Kidney epithelial cell (primary cell): ENCODE measurements around the gene ABCB4. TPM values are rescaled to one million over a fixed set of nuclear protein-coding genes. Genes with fewer than 3 reads are reported as not detected.

Experiments
- DNase-seq: peaks from one replicate; pipeline ENCODE4 v3.0.0-alpha.2; 2010; ENCODE audit warnings: low read depth
- H3K27me3 ChIP-seq: 2 replicates; pipeline ENCODE4 v1.6.0; 2011; ENCODE audit warnings: low read length; ENCODE audit not compliant: control insufficient read depth, insufficient read depth
- H3K36me3 ChIP-seq: 2 replicates; pipeline ENCODE4 v1.5.1; 2011; ENCODE audit warnings: low read length; ENCODE audit not compliant: control insufficient read depth, insufficient read depth
- H3K4me3 ChIP-seq: 2 replicates; pipeline ENCODE4 v1.5.1; 2011; ENCODE audit warnings: low read depth, mild to moderate bottlenecking, control low read depth, low read length
- total RNA-seq: library from RNA; depleted of rRNA; stranded (reverse); fragments of >200 nt; gene quantifications from 2 replicates; pipeline ENCODE4 v1.2.3, GENCODE V29; 2015
- TF ChIP-seq, protein P1 (sequence below): IDR thresholded peaks from 2 replicates; pipeline ENCODE4 v1.5.1; 2011; ENCODE audit warnings: mild to moderate bottlenecking, moderate library complexity, low read length, control low read depth, inconsistent platforms; ENCODE audit not compliant: insufficient read depth, poor library complexity, severe bottlenecking

ABCB4 gene
- total RNA-seq, 1 donor from 2014 or later, result 6.4 TPM

- TF ChIP-seq, protein P1, sequence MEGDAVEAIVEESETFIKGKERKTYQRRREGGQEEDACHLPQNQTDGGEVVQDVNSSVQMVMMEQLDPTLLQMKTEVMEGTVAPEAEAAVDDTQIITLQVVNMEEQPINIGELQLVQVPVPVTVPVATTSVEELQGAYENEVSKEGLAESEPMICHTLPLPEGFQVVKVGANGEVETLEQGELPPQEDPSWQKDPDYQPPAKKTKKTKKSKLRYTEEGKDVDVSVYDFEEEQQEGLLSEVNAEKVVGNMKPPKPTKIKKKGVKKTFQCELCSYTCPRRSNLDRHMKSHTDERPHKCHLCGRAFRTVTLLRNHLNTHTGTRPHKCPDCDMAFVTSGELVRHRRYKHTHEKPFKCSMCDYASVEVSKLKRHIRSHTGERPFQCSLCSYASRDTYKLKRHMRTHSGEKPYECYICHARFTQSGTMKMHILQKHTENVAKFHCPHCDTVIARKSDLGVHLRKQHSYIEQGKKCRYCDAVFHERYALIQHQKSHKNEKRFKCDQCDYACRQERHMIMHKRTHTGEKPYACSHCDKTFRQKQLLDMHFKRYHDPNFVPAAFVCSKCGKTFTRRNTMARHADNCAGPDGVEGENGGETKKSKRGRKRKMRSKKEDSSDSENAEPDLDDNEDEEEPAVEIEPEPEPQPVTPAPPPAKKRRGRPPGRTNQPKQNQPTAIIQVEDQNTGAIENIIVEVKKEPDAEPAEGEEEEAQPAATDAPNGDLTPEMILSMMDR, result no peak
- no peak for DNase-seq
- Histone ChIP-seq H3K27me3 (no peaks in the 10 kb centered on the region), H3K4me3 (no peak overlapping the region), H3K36me3 (no peaks in the 10 kb centered on the region)
Observed at GRCh38 chr7:87450706-87451105, 24.8 kb downstream of the ABCB4 start.

- TF ChIP-seq, protein P1, result no peak
- Histone ChIP-seq H3K4me3 (no peak overlapping the region), H3K27me3 (no peaks in the 10 kb centered on the region), H3K36me3 (no peaks in the 10 kb centered on the region)
- DNase-seq, result peak; percentile 4
Observed at GRCh38 chr7:87448388-87448787, 27.1 kb downstream of the ABCB4 start.

DNA sequence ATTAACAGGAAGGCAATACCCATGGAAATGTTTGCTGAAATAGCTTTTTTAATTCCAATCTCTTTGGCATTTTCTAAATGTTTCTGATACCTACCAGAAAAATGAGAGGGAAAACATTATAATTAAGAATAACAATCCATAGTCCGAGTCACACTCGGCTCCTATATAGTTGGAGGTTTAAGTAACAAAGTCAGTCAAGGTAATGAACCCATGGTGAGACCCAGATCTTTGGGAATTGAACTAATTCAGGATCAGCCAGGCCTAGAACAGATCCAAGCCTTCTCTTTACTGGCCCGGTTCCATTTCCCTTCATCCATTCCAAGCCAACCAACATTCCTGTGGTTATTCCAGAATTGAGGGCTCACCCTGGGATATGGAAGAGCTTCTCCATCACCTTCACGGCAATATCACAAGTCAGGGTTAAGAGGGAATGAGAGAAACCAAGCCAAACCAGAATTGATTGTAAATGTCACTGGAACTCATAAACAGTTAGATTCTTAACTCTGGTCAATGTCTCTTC is 28.3 kb downstream of the ABCB4 start:
- DNase-seq, result no peak
- Histone ChIP-seq H3K36me3 (no peaks in the 10 kb centered on the region), H3K27me3 (no peaks in the 10 kb centered on the region), H3K4me3 (no peak overlapping the region)
- TF ChIP-seq, protein P1, result no peak

- no peaks in the 10 kb centered on the region for H3K27me3 ChIP-seq
- DNase-seq, result no peak
- no peak overlapping the region for H3K4me3 ChIP-seq
- TF ChIP-seq, protein P1, result no peak
- no peaks in the 10 kb centered on the region for H3K36me3 ChIP-seq
Observed at GRCh38 chr7:87445897-87446296, 29.6 kb downstream of the ABCB4 start.

GRCh38 chr7:87435546-87435945 is 39.9 kb downstream of the ABCB4 start:
- no peaks in the 10 kb centered on the region for H3K36me3 ChIP-seq
- peak; percentile 45 for DNase-seq
- no peaks in the 10 kb centered on the region for H3K27me3 ChIP-seq
- H3K4me3 ChIP-seq, result no peak overlapping the region
- TF ChIP-seq, protein P1, result no peak

DNA sequence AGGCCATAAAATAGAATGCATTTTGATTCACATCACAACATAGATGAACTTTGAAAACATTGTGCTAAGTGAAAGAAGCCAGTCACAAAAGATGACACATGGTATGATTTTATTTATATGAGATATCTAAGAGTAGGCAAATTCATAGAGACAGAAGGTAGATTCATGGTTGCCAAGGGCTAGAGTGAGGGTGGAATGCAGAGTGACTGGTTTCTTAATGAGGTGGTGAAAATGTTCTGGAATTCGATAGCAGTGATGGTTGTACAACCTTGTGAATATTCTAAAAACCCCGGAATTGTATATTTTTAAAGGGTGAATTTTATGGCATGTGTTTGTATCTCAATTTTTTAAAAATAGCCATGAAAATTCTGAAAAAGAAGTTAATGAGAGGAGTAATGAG is 42.9 kb downstream of the ABCB4 start:
- H3K4me3 ChIP-seq, result no peak overlapping the region
- H3K27me3 ChIP-seq, result no peaks in the 10 kb centered on the region
- H3K36me3 ChIP-seq, result no peaks in the 10 kb centered on the region
- DNase-seq, result no peak
- TF ChIP-seq, protein P1, result no peak
